ENCODE measurements around the gene ZSCAN1.

DNA sequence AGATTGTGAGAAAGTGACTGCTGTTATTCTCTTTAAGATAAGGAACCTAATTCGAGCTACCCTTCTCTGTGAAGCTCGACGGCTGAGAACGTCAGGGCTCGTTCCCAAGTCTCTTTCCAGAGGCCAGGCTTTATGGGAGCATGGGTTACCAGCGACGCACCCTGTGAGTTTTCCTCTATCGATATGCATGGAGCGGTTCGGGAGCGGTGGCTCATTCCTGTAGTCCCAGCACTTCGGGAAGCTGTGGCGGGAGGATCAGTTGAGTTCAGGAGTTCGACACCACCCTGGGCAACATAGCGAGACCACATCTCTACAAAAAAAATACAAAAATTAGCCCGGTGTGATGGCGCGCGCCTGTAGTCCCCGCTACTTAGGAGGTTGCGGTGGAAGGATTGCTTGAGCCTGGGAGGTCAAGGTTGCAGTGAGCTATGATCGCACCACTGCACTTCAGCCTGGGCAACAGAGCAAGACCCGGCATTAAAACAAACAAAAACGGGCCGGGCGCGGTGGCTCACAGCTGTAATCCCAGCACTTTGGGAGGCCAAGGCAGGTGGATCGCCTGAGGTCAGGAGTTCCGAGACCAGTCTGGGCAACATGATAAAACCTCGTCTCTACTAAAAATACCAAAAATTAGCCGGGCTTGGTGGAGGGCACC is 30.5 kb upstream of the ZSCAN1 start:
- TF ChIP-seq, protein P1, sequence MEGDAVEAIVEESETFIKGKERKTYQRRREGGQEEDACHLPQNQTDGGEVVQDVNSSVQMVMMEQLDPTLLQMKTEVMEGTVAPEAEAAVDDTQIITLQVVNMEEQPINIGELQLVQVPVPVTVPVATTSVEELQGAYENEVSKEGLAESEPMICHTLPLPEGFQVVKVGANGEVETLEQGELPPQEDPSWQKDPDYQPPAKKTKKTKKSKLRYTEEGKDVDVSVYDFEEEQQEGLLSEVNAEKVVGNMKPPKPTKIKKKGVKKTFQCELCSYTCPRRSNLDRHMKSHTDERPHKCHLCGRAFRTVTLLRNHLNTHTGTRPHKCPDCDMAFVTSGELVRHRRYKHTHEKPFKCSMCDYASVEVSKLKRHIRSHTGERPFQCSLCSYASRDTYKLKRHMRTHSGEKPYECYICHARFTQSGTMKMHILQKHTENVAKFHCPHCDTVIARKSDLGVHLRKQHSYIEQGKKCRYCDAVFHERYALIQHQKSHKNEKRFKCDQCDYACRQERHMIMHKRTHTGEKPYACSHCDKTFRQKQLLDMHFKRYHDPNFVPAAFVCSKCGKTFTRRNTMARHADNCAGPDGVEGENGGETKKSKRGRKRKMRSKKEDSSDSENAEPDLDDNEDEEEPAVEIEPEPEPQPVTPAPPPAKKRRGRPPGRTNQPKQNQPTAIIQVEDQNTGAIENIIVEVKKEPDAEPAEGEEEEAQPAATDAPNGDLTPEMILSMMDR (IDR thresholded peaks at IDR 0.05) = no peak
- no peak for TF ChIP-seq POLR2A (IDR thresholded peaks at IDR 0.05)
